Right lobe of liver (tissue), 6 donors: Measurements from ENCODE around the gene ARHGAP44. TPM values are rescaled to one million over a fixed set of nuclear protein-coding genes. Genes with fewer than 3 reads are reported as not detected.

ENCODE experiments used
- ATAC-seq, 4 donors: fragments of 200-7000 bp; cut with Tn5 transposase; one replicate each; pipeline ENCODE4 v1.9.1; 2020; ENCODE audit warnings: mild to moderate bottlenecking in 4 of 4, moderate library complexity in 4 of 4
- DNase-seq, 3 donors: peaks; one replicate each; pipeline ENCODE4 v3.0.0-alpha.2; 2020
- H3K27ac ChIP-seq, 3 donors: fragments of 200-600 bp; one replicate each; pipeline ENCODE4 v1.8.0; 2022
- H3K27me3 ChIP-seq, 2 donors: fragments of 200-600 bp; one replicate each; pipeline ENCODE4 v1.8.0; 2022
- H3K36me3 ChIP-seq, 4 donors: fragments of 200-600 bp; sonication (generic) in 1 of 4; one replicate each; pipeline versions ENCODE4 v1.5.1 to v1.8.0; 2017 to 2022; ENCODE audit warnings: control low read depth in 1 of 4
- H3K4me1 ChIP-seq, 4 donors: fragments of 200-600 bp; sonication (generic) in 1 of 4; one replicate each; pipeline versions ENCODE4 v1.5.1 to v1.8.0; 2017 to 2022; ENCODE audit warnings: control low read depth in 1 of 4
- H3K4me3 ChIP-seq, 3 donors: fragments of 200-600 bp; one replicate each; pipeline ENCODE4 v1.8.0; 2022
- H3K9me3 ChIP-seq, 4 donors: fragments of 200-600 bp; sonication (generic) in 1 of 4; one replicate each; pipeline versions ENCODE4 v1.5.1 to v1.8.0; 2017 to 2022; ENCODE audit warnings: control low read depth in 1 of 4
- CTCF ChIP-seq, 4 donors: fragments of 200-600 bp in 3 of 4; fragments of 450-650 bp in 1 of 4; IDR thresholded peaks; one replicate each; pipeline versions ENCODE4 v1.5.1 to v1.8.0; 2016 to 2022; ENCODE audit warnings: antibody characterized with exemption in 4 of 4, mild to moderate bottlenecking in 2 of 4
- POLR2A ChIP-seq: fragments of 450-650 bp; IDR thresholded peaks from one replicate; pipeline ENCODE4 v1.6.1; 2017; ENCODE audit warnings: antibody characterized with exemption, mild to moderate bottlenecking
- WGBS: methylation state at CpG from one replicate; pipeline ENCODE4 v1.1.6; 2018; ENCODE audit warnings: low coverage, low lambda C conversion rate; ENCODE audit not compliant: insufficient coverage; ENCODE audit errors: missing lambda C conversion rate; 5-methylcytosine and 5-hydroxymethylcytosine counted together
- intact Hi-C, 2 donors: fragments of 100-400 bp; cut with DNase I; formaldehyde crosslinking; loops; one replicate each; pipeline versions ENCODE4 v1.11.2 to v1.14.1; 2022
- total RNA-seq, 6 experiments: library from RNA; depleted of rRNA in 2 of 6; stranded (reverse); fragments of >200 nt in 2 of 6; fragmentation: NEBNext Ultra II Directional in 3 of 6; extraction: Animal tissue kit (Norgen Biotek cat#: 25700) in 3 of 6; gene quantifications; one replicate each; pipeline versions ENCODE4 v1.1.0 to v1.2.4, GENCODE V29; 2016 to 2023
- donor health status: DM: no; HTN: yes; CAD: no.
- donor health status: DM: no; HTN: no; CAD: no.
- donor health status: DM: no; HTN: no; CAD: no.
- donor health status: DM: no; HTN: yes; CAD: no.
- donor health status: DM: no; HTN: yes; CAD: no.

Gene ARHGAP44
- total RNA-seq, 6 experiments from 2014 or later: 0.49 to 1.1 (median 0.63) TPM

GRCh38 chr17:12987120-12987519, 197.8 kb downstream of the ARHGAP44 start:
- TF ChIP-seq CTCF (IDR thresholded peaks at IDR 0.05) (no peak), POLR2A (no peak)
- DNase-seq (no peak), ATAC-seq (no peak)
- no peak overlapping the region for H3K4me3 ChIP-seq
- H3K4me1 ChIP-seq: peaks cover 0 to 32% (median 13%) of the 10 kb centered on the region in 4 donors
- peaks cover 0 to 9% (median 4%) of the 10 kb centered on the region in 4 donors for H3K36me3 ChIP-seq
- H3K27ac ChIP-seq: no peak overlapping the region
- no peaks in the 10 kb centered on the region for H3K27me3 ChIP-seq
- intact Hi-C loops: no loop called here
- WGBS: 80% methylated on average over 7 of the region's 12 CpGs
- no peaks in the 10 kb centered on the region for H3K9me3 ChIP-seq

- Histone ChIP-seq H3K36me3 (peaks cover 0 to 40% (median 18%) of the 10 kb centered on the region in 4 donors), H3K27ac (peak overlapping the region; percentile 47 to 91 (median 82)), H3K9me3 (no peaks in the 10 kb centered on the region), H3K4me3 (peak overlapping the region in 2 of 3 donors; percentile 9 to 11), H3K4me1 (peaks cover 0 to 20% (median 8%) of the 10 kb centered on the region in 4 donors), H3K27me3 (no peaks in the 10 kb centered on the region)
- intact Hi-C loops: no loop called here
- ATAC-seq: peak; percentile 92 to 95 (median 94)
- TF ChIP-seq CTCF (IDR thresholded peaks at IDR 0.05) (no peak), POLR2A (no peak)
- WGBS: 21% methylated on average over 22 of the region's 25 CpGs
- DNase-seq: peak; percentile 92 to 98 (median 96)
Observed at GRCh38 chr17:12990041-12990808, 200.9 kb downstream of the ARHGAP44 start.

GRCh38 chr17:12990926-12991325, 201.6 kb downstream of the ARHGAP44 start:
- peak overlapping the region; percentile 47 to 84 (median 82) for H3K27ac ChIP-seq
- peaks cover 0 to 47% (median 22%) of the 10 kb centered on the region in 4 donors for H3K36me3 ChIP-seq
- TF ChIP-seq POLR2A: no peak
- no peaks in the 10 kb centered on the region for H3K27me3 ChIP-seq
- H3K4me3 ChIP-seq: peak overlapping the region in 1 of 3 donors; percentile 9
- DNase-seq (no peak), ATAC-seq (peak in 2 of 4 donors; percentile 3 to 10)
- intact Hi-C loops: no loop called here
- no peaks in the 10 kb centered on the region for H3K9me3 ChIP-seq
- peaks cover 0 to 17% (median 8%) of the 10 kb centered on the region in 4 donors for H3K4me1 ChIP-seq
- WGBS: 71% methylated on average over 12 of the region's 12 CpGs

- no peak overlapping the region for H3K4me3 ChIP-seq
- peaks cover 0 to 65% (median 30%) of the 10 kb centered on the region in 4 donors for H3K36me3 ChIP-seq
- WGBS: 96% methylated on average over 11 of the region's 14 CpGs
- ATAC-seq (no peak), DNase-seq (no peak)
- TF ChIP-seq CTCF (IDR thresholded peaks at IDR 0.05) (no peak), POLR2A (no peak)
- intact Hi-C loops: no loop called here
- no peaks in the 10 kb centered on the region for H3K9me3 ChIP-seq
- no peak overlapping the region for H3K27ac ChIP-seq
- H3K27me3 ChIP-seq: no peaks in the 10 kb centered on the region
- peaks cover 0 to 17% (median 8%) of the 10 kb centered on the region in 4 donors for H3K4me1 ChIP-seq
Observed at GRCh38 chr17:12992676-12993075, 203.4 kb downstream of the ARHGAP44 start.

- DNase-seq (no peak), ATAC-seq (no peak)
- TF ChIP-seq CTCF (IDR thresholded peaks at IDR 0.05) (no peak), POLR2A (no peak)
- intact Hi-C loops: no loop called here
- no peaks in the 10 kb centered on the region for H3K27me3 ChIP-seq
- no peak overlapping the region for H3K4me3 ChIP-seq
- H3K4me1 ChIP-seq: peaks cover 0 to 17% (median 8%) of the 10 kb centered on the region in 4 donors
- no peak overlapping the region for H3K27ac ChIP-seq
- 95% methylated on average over 9 of the region's 14 CpGs for WGBS
- H3K9me3 ChIP-seq: no peaks in the 10 kb centered on the region
- H3K36me3 ChIP-seq: peaks cover 0 to 74% (median 34%) of the 10 kb centered on the region in 4 donors
Observed at GRCh38 chr17:12993631-12994030, 204.3 kb downstream of the ARHGAP44 start.
